Central memory CD4-positive, alpha-beta T cell (primary cell): ENCODE measurements around the gene STOML2.
A peak's percentile ranks its signal among the peaks of the same experiment; 100 is the strongest.

Source experiments
- DNase-seq: peaks from one replicate; pipeline ENCODE4 v3.0.0; 2022

The STOML2 gene

GRCh38 chr9:35071814-35072460, 31.0 kb downstream of the STOML2 start:
- DNase-seq: peak; percentile 75

GRCh38 chr9:35070823-35071813, 31.8 kb downstream of the STOML2 start:
- DNase-seq: no peak

- DNase-seq: no peak
These were observed 33.9 kb downstream of the STOML2 start for GRCh38 chr9:35069020-35069419.

GRCh38 chr9:35067056-35067455, 35.9 kb downstream of the STOML2 start:
- DNase-seq: no peak

- DNase-seq: no peak
These were observed 42.3 kb downstream of the STOML2 start for GRCh38 chr9:35060548-35061207.

GRCh38 chr9:35059438-35059837, 43.5 kb downstream of the STOML2 start:
- no peak for DNase-seq

- no peak for DNase-seq
These were observed 45.7 kb downstream of the STOML2 start for GRCh38 chr9:35057271-35057620.

GRCh38 chr9:35056571-35057270, 46.2 kb downstream of the STOML2 start:
- no peak for DNase-seq

GRCh38 chr9:35054871-35055644, 47.9 kb downstream of the STOML2 start:
- no peak for DNase-seq

- DNase-seq: no peak
These were observed 48.6 kb downstream of the STOML2 start for GRCh38 chr9:35054185-35054835.

GRCh38 chr9:35051069-35051967, 51.6 kb downstream of the STOML2 start:
- peak; percentile 31 for DNase-seq
